HG03439 (cell line): Measurements from ENCODE around the gene CRIP1.

Experiments used
- ATAC-seq: cut with Tn5 transposase; IDR thresholded peaks from one replicate; pipeline ENCODE4 v1.9.1; 2021; ENCODE audit warnings: mild to moderate bottlenecking, moderate library complexity; ENCODE audit not compliant: unreplicated experiment

CRIP1 gene

GRCh38 chr14:105486163-105486973 lies at the start of gene CRIP1:
Gene CRIP1 (plus strand): TSS chr14:105486886. CDS start chr14:105487260, 374 bp downstream.
- no peak for ATAC-seq

- no peak for ATAC-seq
Measured at GRCh38 chr14:105436891-105437722, 49.6 kb upstream of the CRIP1 start.

GRCh38 chr14:105437723-105438500 lies 48.8 kb upstream of the CRIP1 start:
- ATAC-seq = no peak

- ATAC-seq = no peak
Measured at GRCh38 chr14:105439179-105439578, 47.5 kb upstream of the CRIP1 start.

- no peak for ATAC-seq
Measured at GRCh38 chr14:105439710-105440553, 46.8 kb upstream of the CRIP1 start.

GRCh38 chr14:105440554-105440900 lies 46.2 kb upstream of the CRIP1 start:
- ATAC-seq = no peak

- ATAC-seq = no peak
Measured at GRCh38 chr14:105440992-105441391, 45.7 kb upstream of the CRIP1 start.

- no peak for ATAC-seq
Measured at GRCh38 chr14:105442125-105442524, 44.6 kb upstream of the CRIP1 start.

GRCh38 chr14:105442834-105443233 lies 43.9 kb upstream of the CRIP1 start:
- ATAC-seq = no peak

- no peak for ATAC-seq
Measured at GRCh38 chr14:105444859-105445258, 41.8 kb upstream of the CRIP1 start.

GRCh38 chr14:105445290-105445689 lies 41.4 kb upstream of the CRIP1 start:
- no peak for ATAC-seq

GRCh38 chr14:105445901-105446845 lies 40.5 kb upstream of the CRIP1 start:
- ATAC-seq = no peak

GRCh38 chr14:105446971-105447370 lies 39.7 kb upstream of the CRIP1 start:
- ATAC-seq = no peak

GRCh38 chr14:105447651-105448640 lies 38.7 kb upstream of the CRIP1 start:
- ATAC-seq = no peak

- no peak for ATAC-seq
Measured at GRCh38 chr14:105448706-105449111, 38.0 kb upstream of the CRIP1 start.

- no peak for ATAC-seq
Measured at GRCh38 chr14:105449276-105450122, 37.2 kb upstream of the CRIP1 start.

- ATAC-seq = no peak
Measured at GRCh38 chr14:105450123-105450505, 36.6 kb upstream of the CRIP1 start.
